Nephron (organoid): ENCODE results near the gene TRAPPC6A.

Experiments
- H3K27ac Mint-ChIP-seq, 3 experiments: 2 replicates each; pipeline ENCODE4 v1.8.0; 2020; ENCODE audit warnings: mixed read lengths in 3 of 3, mild to moderate bottlenecking in 2 of 3, moderate library complexity in 1 of 3
- H3K27me3 Mint-ChIP-seq: 2 replicates; pipeline ENCODE4 v1.8.0; 2021; ENCODE audit warnings: low read depth, mild to moderate bottlenecking, moderate library complexity, mixed read lengths
- H3K36me3 Mint-ChIP-seq: 2 replicates; pipeline ENCODE4 v1.8.0; 2020; ENCODE audit warnings: low read depth, mixed read lengths
- H3K4me1 Mint-ChIP-seq: 2 replicates; pipeline ENCODE4 v1.8.0; 2020; ENCODE audit warnings: mixed read lengths
- H3K4me3 Mint-ChIP-seq, 3 experiments: 2 replicates each; pipeline ENCODE4 v1.8.0; 2020; ENCODE audit warnings: mild to moderate bottlenecking in 3 of 3, mixed read lengths in 3 of 3, moderate library complexity in 2 of 3
- H3K9me3 Mint-ChIP-seq: 2 replicates; pipeline ENCODE4 v1.8.0; 2020; ENCODE audit warnings: mixed read lengths
- TF ChIP-seq, protein P1 (sequence below), 3 experiments: fragments of 200-600 bp; sonication (generic); IDR thresholded peaks; one replicate each; pipeline ENCODE4 v1.5.0; 2021; ENCODE audit warnings: antibody characterized with exemption in 3 of 3; ENCODE audit not compliant: unreplicated experiment in 3 of 3

Gene TRAPPC6A

GRCh38 chr19:45138303-45138751 is 39.7 kb downstream of the TRAPPC6A start:
- H3K27me3 Mint-ChIP-seq, result no peaks in the 10 kb centered on the region
- no peak overlapping the region for H3K4me3 Mint-ChIP-seq
- peak overlapping the region in 1 of 3 experiments; percentile 1 for H3K27ac Mint-ChIP-seq
- H3K36me3 Mint-ChIP-seq, result peaks cover 9% of the 10 kb centered on the region
- H3K9me3 Mint-ChIP-seq, result no peaks in the 10 kb centered on the region
- H3K4me1 Mint-ChIP-seq, result peaks cover 28% of the 10 kb centered on the region
- TF ChIP-seq, protein P1, sequence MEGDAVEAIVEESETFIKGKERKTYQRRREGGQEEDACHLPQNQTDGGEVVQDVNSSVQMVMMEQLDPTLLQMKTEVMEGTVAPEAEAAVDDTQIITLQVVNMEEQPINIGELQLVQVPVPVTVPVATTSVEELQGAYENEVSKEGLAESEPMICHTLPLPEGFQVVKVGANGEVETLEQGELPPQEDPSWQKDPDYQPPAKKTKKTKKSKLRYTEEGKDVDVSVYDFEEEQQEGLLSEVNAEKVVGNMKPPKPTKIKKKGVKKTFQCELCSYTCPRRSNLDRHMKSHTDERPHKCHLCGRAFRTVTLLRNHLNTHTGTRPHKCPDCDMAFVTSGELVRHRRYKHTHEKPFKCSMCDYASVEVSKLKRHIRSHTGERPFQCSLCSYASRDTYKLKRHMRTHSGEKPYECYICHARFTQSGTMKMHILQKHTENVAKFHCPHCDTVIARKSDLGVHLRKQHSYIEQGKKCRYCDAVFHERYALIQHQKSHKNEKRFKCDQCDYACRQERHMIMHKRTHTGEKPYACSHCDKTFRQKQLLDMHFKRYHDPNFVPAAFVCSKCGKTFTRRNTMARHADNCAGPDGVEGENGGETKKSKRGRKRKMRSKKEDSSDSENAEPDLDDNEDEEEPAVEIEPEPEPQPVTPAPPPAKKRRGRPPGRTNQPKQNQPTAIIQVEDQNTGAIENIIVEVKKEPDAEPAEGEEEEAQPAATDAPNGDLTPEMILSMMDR (IDR thresholded peaks at IDR 0.05; ENCODE audit: unreplicated experiment in 3 of 3), result no peak

DNA sequence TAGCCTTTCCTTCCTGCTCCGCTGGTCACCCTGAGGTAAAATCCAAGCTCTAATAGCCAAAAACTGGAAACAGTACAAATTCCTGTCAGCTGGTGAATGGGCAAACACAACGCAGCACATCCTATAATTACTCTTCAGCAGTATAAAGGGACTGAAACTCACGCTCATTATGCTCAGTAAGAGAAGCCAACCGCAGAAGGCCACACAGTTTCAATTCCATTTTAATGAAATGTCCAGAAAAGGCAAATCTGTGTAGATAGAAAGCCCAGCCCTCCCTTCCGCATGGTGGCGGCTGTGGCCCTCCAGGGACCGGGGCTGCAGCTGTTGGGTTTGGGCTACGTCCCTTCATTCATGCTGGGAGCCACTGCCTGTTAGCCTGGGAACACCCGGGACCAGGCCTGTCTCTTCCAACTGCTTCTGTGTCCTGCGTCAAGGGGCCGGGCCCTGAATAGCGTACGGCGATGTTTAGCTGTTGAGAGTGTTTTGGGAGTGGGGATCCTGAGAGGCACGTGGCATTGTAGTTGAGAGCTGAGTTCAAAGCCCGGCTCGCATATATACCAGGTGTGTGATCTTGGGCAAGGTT is 40.8 kb downstream of the TRAPPC6A start:
- no peak overlapping the region for H3K4me3 Mint-ChIP-seq
- peaks cover 22% of the 10 kb centered on the region for H3K4me1 Mint-ChIP-seq
- H3K9me3 Mint-ChIP-seq, result no peaks in the 10 kb centered on the region

DNA sequence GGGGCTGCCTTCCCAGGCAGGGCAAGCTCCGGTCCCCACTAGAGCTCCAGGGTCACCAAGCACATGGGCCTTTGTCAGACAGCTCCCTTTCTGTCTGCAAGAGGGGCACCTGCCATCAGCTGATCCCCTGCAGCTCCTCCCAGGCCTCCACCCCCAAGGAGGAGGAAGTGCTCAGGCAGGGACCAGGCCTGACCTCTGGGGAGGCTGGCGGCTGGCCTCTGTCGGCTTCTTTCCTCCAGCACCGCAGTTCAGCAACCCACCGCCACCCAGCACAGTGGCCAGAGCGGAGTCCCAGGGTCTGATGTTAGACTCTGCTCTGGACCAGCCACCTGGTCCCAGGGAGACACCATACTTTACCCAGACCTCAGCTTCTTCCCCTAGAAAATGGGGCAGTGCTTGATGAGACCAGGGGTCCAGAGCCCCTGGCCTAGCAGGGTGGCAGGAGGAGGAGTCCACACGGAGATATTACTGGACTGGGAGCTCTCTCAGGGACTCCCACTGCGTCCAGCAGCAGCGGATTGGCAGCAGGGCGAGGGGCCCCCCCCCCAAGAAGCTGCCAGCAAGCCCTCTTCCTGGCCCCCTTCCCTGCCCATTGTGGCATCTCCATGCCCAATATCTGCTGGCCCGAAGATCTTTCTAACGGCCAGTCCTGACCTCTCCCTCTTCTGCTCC is 41.4 kb downstream of the TRAPPC6A start:
- H3K4me1 Mint-ChIP-seq, result peaks cover 22% of the 10 kb centered on the region
- TF ChIP-seq, protein P1 (IDR thresholded peaks at IDR 0.05; ENCODE audit: unreplicated experiment in 3 of 3), result no peak
- H3K36me3 Mint-ChIP-seq, result no peaks in the 10 kb centered on the region

More for the DNA sequence above, 40.8 kb downstream of the TRAPPC6A start:
- TF ChIP-seq, protein P1 (IDR thresholded peaks at IDR 0.05; ENCODE audit: unreplicated experiment in 3 of 3), result no peak
- H3K27ac Mint-ChIP-seq, result peak overlapping the region; percentile 2 to 22 (median 3)
- no peaks in the 10 kb centered on the region for H3K27me3 Mint-ChIP-seq
- no peaks in the 10 kb centered on the region for H3K36me3 Mint-ChIP-seq

DNA sequence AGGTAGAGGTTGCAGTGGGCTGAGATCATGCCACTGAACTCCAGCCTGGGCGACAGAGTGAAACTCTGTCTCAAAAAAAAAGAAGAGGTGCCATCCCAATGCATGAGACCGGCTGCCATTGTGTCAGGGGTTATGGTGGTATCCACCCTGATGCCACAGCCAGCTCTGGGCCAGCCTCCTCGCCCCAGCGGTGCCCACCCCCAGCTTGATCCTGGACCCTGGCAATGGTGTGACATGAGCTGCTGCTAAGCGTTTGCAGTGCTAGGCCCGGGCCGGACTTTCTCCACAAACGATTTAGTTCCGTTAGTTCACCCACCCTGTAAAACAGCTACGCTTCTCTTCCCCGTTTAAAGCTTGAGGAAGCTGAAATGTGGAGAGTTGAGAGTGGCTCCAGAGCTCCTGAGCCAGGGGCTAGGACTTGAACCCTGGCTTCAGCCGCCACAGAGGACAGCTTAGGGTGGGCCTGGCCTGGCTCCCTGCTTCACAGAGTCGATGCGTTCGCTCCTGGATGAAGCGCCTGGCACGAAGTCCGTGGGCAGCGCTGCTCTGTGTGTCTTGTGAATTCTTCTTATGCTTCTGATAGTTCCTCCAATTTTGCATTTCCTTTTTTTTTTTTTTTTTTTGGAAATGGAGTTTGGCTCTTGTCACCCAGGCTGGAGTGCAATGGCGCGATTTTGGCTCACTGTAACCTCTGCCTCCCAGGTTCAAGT is 42.7 kb downstream of the TRAPPC6A start:
- TF ChIP-seq, protein P1 (IDR thresholded peaks at IDR 0.05; ENCODE audit: unreplicated experiment in 3 of 3), result no peak
- H3K27ac Mint-ChIP-seq, result no peak overlapping the region
- no peaks in the 10 kb centered on the region for H3K27me3 Mint-ChIP-seq
- no peaks in the 10 kb centered on the region for H3K36me3 Mint-ChIP-seq
- peaks cover 22% of the 10 kb centered on the region for H3K4me1 Mint-ChIP-seq
- H3K9me3 Mint-ChIP-seq, result no peaks in the 10 kb centered on the region
- no peak overlapping the region for H3K4me3 Mint-ChIP-seq

More for the DNA sequence above, 41.4 kb downstream of the TRAPPC6A start:
- no peaks in the 10 kb centered on the region for H3K27me3 Mint-ChIP-seq
- no peak overlapping the region for H3K4me3 Mint-ChIP-seq
- H3K27ac Mint-ChIP-seq, result peak overlapping the region; percentile 2 to 22 (median 3)
- H3K9me3 Mint-ChIP-seq, result no peaks in the 10 kb centered on the region

DNA sequence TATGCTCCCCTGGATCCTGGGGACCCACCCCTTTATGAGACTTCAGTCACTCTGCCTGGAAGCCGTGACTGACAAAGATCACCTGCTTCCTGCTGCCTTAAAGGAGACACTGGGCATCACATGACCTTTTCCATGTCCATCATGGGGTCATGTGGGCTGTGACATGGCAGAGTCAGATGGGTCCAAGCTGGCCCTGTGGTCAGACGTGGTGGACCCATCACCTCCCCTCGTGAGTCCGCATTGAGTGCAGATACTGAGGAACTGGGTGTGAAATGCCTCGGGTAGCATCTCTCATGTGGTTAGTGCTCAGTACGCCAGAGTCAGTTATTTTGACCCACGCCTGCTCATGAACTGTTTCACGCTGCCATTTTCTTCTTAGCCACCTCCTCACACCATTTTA is 44.4 kb downstream of the TRAPPC6A start:
- Mint-ChIP-seq H3K4me1 (peaks cover 22% of the 10 kb centered on the region), H3K36me3 (no peaks in the 10 kb centered on the region), H3K4me3 (no peak overlapping the region), H3K27me3 (no peaks in the 10 kb centered on the region), H3K9me3 (no peaks in the 10 kb centered on the region), H3K27ac (no peak overlapping the region)
- TF ChIP-seq, protein P1 (IDR thresholded peaks at IDR 0.05; ENCODE audit: unreplicated experiment in 3 of 3), result no peak
